Ovary (tissue), 10 donors: ENCODE results near the gene GZMA. TPM values are rescaled to one million over a fixed set of nuclear protein-coding genes. Genes with fewer than 3 reads are reported as not detected.

Experiments
- DNase-seq, 5 donors: peaks; one replicate each; pipeline ENCODE4 v3.0.0-alpha.2; 2019 to 2020
- H3K27ac ChIP-seq, 2 donors: fragments of 200-600 bp; one replicate each; pipeline versions ENCODE4 v1.5.1 to v1.8.0; 2019 to 2022
- H3K27me3 ChIP-seq: fragments of 200-600 bp; one replicate; pipeline ENCODE4 v1.8.0; 2022
- H3K36me3 ChIP-seq: fragments of 200-600 bp; sonication (generic); one replicate; pipeline ENCODE4 v1.5.1; 2019
- H3K4me1 ChIP-seq: one replicate; pipeline ENCODE4 v1.8.1; 2013; ENCODE audit warnings: mild to moderate bottlenecking, moderate library complexity; ENCODE audit not compliant: insufficient read depth
- H3K4me3 ChIP-seq: fragments of 200-600 bp; sonication (generic); one replicate; pipeline ENCODE4 v1.5.1; 2017
- H3K9me3 ChIP-seq, 2 donors: fragments of 200-600 bp in 1 of 2; sonication (generic) in 1 of 2; one replicate each; pipeline versions ENCODE4 v1.5.1 to v1.8.1; 2013 to 2019; ENCODE audit warnings: mild to moderate bottlenecking in 1 of 2, moderate library complexity in 1 of 2
- CTCF ChIP-seq, 3 donors: fragments of 450-650 bp in 2 of 3; fragments of 200-600 bp in 1 of 3; IDR thresholded peaks; one replicate each; pipeline versions ENCODE4 v1.5.1 to v1.8.0; 2016 to 2022; ENCODE audit warnings: antibody characterized with exemption in 3 of 3, mild to moderate bottlenecking in 1 of 3
- EP300 ChIP-seq: sonication (generic); formaldehyde crosslinking; IDR thresholded peaks from one replicate; pipeline ENCODE4 v1.6.1; 2017; ENCODE audit warnings: antibody characterized with exemption
- POLR2A ChIP-seq: fragments of 450-650 bp; IDR thresholded peaks from one replicate; pipeline ENCODE4 v1.6.1; 2017; ENCODE audit warnings: antibody characterized with exemption, mild to moderate bottlenecking, moderate library complexity
- WGBS, 3 donors: extraction: QIAGEN DNeasy Blood & Tissue Kit in 1 of 3; methylation state at CpG; one replicate each; pipeline versions ENCODE4 v1.1.5 to v1.1.7; 2013 to 2017; 5-methylcytosine and 5-hydroxymethylcytosine counted together
- intact Hi-C, 4 donors: fragments of 100-400 bp; cut with DNase I; formaldehyde crosslinking; loops; one replicate each; pipeline versions ENCODE4 v1.11.0 to v1.15.1; 2022 to 2023
- long read RNA-seq, 3 donors: library from polyadenylated mRNA in 2 of 3; unstranded in 2 of 3; transcript quantifications; one replicate each; pipeline ENCODE4 v2.0.0 and lab custom pipeline, GENCODE V29; 2021 to 2026
- polyA plus RNA-seq, 2 donors: library from polyadenylated mRNA; stranded (reverse); fragments of 200-250 nt in 1 of 2; fragments of 350-450 nt in 1 of 2; fragmentation: Illumina TruSeq in 1 of 2; extraction: RNeasy Lipid Tissue Mini Kit (QIAGEN cat#74804) in 1 of 2; gene quantifications; one replicate each; pipeline ENCODE4 v1.2.3, GENCODE V29; 2013 to 2014
- total RNA-seq, 7 donors: library from RNA; depleted of rRNA in 2 of 7; stranded (reverse); fragments of >200 nt in 2 of 7; fragmentation: NEBNext Ultra II Directional in 3 of 7; extraction: Animal tissue kit (Norgen Biotek cat#: 25700) in 3 of 7; gene quantifications; one replicate each; pipeline versions ENCODE4 v1.1.0 to v1.2.4, GENCODE V29; 2016 to 2023
- donor health status: DM: no; HTN: no; CAD: no; lungs with moderate emphysema.
- donor health status: DM: no; HTN: no; CAD: no.
- donor health status: Bipolar disorder and iron deficiency.
- donor health status: DM: yes; HTN: yes; CAD: no.
- donor health status: DM: no; HTN: no; CAD: no.
- donor health status: DM: yes; HTN: yes; CAD: no.

Gene GZMA
- total RNA-seq (1 to 10 TPM in 2 of 7 donors, under 1 TPM in 4, not detected in 1; 0.51 to 1.8 (median 0.96) TPM), polyA plus RNA-seq (10 to 100 TPM in 1 of 2 donors, 1 to 10 TPM in 1; 1.5 to 12.9 TPM)
- long read RNA-seq, donor 1, result 0 reads
- long read RNA-seq, donor 2, result 0 reads
- long read RNA-seq, donor 3, partial matches to known transcripts, result 0 of 1 reads
- long read RNA-seq, donor 3, other reads (novel, unspliced or antisense), result 0 of 1 reads

GRCh38 chr5:55102348-55102747 is at the start of gene GZMA:
Gene GZMA (plus strand): TSS chr5:55102646. CDS start chr5:55102683, 37 bp downstream.
- no peaks in the 10 kb centered on the region for H3K4me1 ChIP-seq
- H3K27me3 ChIP-seq, result no peaks in the 10 kb centered on the region
- no peaks in the 10 kb centered on the region for H3K9me3 ChIP-seq
- 68 to 74% (median 71%) methylated on average over 3 of the region's 3 CpGs for WGBS, 3 donors
- TF ChIP-seq POLR2A (no peak), EP300 (no peak), CTCF (IDR thresholded peaks at IDR 0.05) (no peak)
- no peak within 1 kb of the TSS for H3K27ac ChIP-seq
- intact Hi-C loops, result no loop called here
- no peak for DNase-seq
- no peaks in the 10 kb centered on the region for H3K36me3 ChIP-seq
- H3K4me3 ChIP-seq, result no peak within 1 kb of the TSS

- Histone ChIP-seq H3K27ac (no peak overlapping the region), H3K9me3 (peaks cover 0 to 3% of the 10 kb centered on the region in 2 donors), H3K4me1 (no peaks in the 10 kb centered on the region), H3K27me3 (no peaks in the 10 kb centered on the region), H3K4me3 (no peak overlapping the region), H3K36me3 (no peaks in the 10 kb centered on the region)
- no peak for TF ChIP-seq CTCF (IDR thresholded peaks at IDR 0.05)
- no peak for TF ChIP-seq POLR2A
- TF ChIP-seq EP300, result no peak
- intact Hi-C loops, result no loop called here
- no peak for DNase-seq
- 85 to 93% (median 86%) methylated on average over 2 of the region's 2 CpGs for WGBS, 3 donors
Observed at GRCh38 chr5:55055183-55055582, 47.3 kb upstream of the GZMA start.

GRCh38 chr5:55062039-55062779 is 40.2 kb upstream of the GZMA start:
- 85 to 88% (median 85%) methylated on average over 9 of the region's 9 CpGs for WGBS, 3 donors
- Histone ChIP-seq H3K9me3 (no peaks in the 10 kb centered on the region), H3K36me3 (no peaks in the 10 kb centered on the region), H3K27ac (no peak overlapping the region), H3K27me3 (no peaks in the 10 kb centered on the region), H3K4me1 (no peaks in the 10 kb centered on the region), H3K4me3 (no peak overlapping the region)
- no peak for DNase-seq
- TF ChIP-seq CTCF (IDR thresholded peaks at IDR 0.05) (no peak), EP300 (no peak), POLR2A (no peak)
- intact Hi-C loops, result no loop called here

- WGBS, 3 donors, result 64 to 69% (median 68%) methylated on average over 5 of the region's 5 CpGs
- Histone ChIP-seq H3K27ac (no peak overlapping the region), H3K4me3 (no peak overlapping the region), H3K27me3 (no peaks in the 10 kb centered on the region), H3K9me3 (no peaks in the 10 kb centered on the region), H3K4me1 (no peaks in the 10 kb centered on the region), H3K36me3 (no peaks in the 10 kb centered on the region)
- TF ChIP-seq EP300 (no peak), POLR2A (no peak), CTCF (IDR thresholded peaks at IDR 0.05) (no peak)
- intact Hi-C loops, result no loop called here
- no peak for DNase-seq
Observed at GRCh38 chr5:55063220-55063863, 39.1 kb upstream of the GZMA start.
